Testis (tissue), 2 donors: Measurements from ENCODE around the gene SIGLEC11.

Experiments
- POLR2A ChIP-seq: fragments of 450-650 bp; IDR thresholded peaks from one replicate; pipeline ENCODE4 v1.6.1; 2017; ENCODE audit warnings: antibody characterized with exemption, mild to moderate bottlenecking, moderate library complexity
- TF ChIP-seq, protein P1 (sequence below), 3 experiments: fragments of 450-650 bp in 2 of 3; fragments of 200-600 bp in 1 of 3; sonication (generic) in 1 of 3; IDR thresholded peaks; one replicate each; pipeline ENCODE4 v1.5.1; 2016 to 2019; ENCODE audit warnings: antibody characterized with exemption in 3 of 3, mild to moderate bottlenecking in 2 of 3, moderate library complexity in 1 of 3

DNA sequence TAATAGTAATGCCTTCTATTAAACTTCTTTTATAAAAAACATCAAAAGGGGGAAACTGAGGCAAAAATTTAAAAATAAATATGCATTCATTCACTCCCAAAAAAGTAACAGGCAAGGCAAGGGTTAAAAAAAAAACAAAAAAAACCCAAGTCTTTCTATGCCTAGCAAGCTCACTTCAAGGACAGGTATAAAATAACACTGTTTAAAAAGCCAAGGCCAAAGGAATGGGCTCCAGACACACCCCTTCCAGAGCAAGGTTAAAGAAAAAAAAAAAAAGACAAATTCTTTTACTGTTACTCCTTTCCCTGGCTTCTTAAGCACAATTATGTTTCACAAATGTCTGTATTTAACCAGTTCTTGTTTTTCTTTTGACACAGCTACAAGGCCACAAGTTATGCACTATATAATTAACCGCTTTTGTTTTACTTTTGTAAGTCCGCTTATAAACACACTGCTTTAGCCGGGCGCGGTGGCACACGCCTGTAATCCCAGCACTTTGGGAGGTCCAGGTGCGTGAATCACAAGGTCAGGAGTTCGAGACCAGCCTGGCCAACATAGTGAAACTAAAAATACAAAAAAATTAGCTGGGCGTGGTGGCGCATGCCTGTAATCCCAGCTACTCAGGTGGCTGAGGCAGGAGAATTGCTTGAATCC lies 3.6 kb downstream of the SIGLEC11 start:
- TF ChIP-seq, protein P1, sequence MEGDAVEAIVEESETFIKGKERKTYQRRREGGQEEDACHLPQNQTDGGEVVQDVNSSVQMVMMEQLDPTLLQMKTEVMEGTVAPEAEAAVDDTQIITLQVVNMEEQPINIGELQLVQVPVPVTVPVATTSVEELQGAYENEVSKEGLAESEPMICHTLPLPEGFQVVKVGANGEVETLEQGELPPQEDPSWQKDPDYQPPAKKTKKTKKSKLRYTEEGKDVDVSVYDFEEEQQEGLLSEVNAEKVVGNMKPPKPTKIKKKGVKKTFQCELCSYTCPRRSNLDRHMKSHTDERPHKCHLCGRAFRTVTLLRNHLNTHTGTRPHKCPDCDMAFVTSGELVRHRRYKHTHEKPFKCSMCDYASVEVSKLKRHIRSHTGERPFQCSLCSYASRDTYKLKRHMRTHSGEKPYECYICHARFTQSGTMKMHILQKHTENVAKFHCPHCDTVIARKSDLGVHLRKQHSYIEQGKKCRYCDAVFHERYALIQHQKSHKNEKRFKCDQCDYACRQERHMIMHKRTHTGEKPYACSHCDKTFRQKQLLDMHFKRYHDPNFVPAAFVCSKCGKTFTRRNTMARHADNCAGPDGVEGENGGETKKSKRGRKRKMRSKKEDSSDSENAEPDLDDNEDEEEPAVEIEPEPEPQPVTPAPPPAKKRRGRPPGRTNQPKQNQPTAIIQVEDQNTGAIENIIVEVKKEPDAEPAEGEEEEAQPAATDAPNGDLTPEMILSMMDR (IDR thresholded peaks at IDR 0.05) = no peak
- TF ChIP-seq POLR2A = no peak
